ENCODE results near the gene SH3BP1.
"Not testable (repeated sequence)": the region's sequence is repeated elsewhere in the genome, so short reads cannot be mapped to it uniquely, and the experiment has no call there.

DNA sequence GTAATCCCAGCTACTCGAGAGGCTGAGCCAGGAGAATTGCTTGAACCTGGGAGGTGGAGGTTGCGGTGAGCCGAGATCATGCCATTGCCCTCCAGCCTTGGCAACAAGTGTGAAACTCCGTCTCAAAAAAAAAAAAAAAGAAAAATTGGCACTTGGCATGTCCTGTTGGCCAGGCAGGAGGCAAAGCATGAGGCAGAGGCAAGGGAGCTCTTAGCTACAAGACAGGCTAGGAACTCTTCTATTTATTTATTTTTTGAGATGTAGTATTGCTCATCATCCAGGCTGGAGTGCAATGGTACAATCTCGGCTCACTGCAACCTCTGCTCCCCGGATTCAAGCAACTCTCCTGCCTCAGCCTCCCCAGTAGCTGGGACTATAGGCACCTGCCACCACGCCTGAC is 54.7 kb downstream of the SH3BP1 start:
- TF ChIP-seq POLR2A, POLR2AphosphoS5 (IDR thresholded peaks at IDR 0.05; ENCODE audit: low read depth, low read length): not testable (repeated sequence)

Measured in GM12891 (cell line).